HEK293 (cell line): ENCODE results near the gene PDE1C.

Experiments used
- CTCF ChIP-seq: fragments of 450-650 bp; formaldehyde crosslinking; IDR thresholded peaks from 2 replicates; pipeline ENCODE4 v1.5.1; 2016; ENCODE audit warnings: missing biosample characterization, missing genetic modification characterization
- REST ChIP-seq: fragments of 450-650 bp; formaldehyde crosslinking; IDR thresholded peaks from 2 replicates; pipeline ENCODE4 v1.5.1; 2016; ENCODE audit warnings: missing biosample characterization, missing genetic modification characterization
- ZIC2 ChIP-seq: fragments of 450-650 bp; formaldehyde crosslinking; IDR thresholded peaks from 2 replicates; pipeline ENCODE4 v1.5.1; 2016; ENCODE audit warnings: missing biosample characterization, missing genetic modification characterization
- ZNF302 ChIP-seq: fragments of 450-650 bp; formaldehyde crosslinking; IDR thresholded peaks from 2 replicates; pipeline ENCODE4 v1.5.1; 2016; ENCODE audit warnings: missing biosample characterization, missing genetic modification characterization, low read depth

GRCh38 chr7:31991846-31992245, 78.4 kb downstream of the PDE1C start:
- no peak for TF ChIP-seq CTCF
- TF ChIP-seq ZIC2, result no peak
- TF ChIP-seq REST (tag by site-specific recombination), result no peak
- TF ChIP-seq ZNF302 (tag by site-specific recombination), result no peak
